Trophoblast cell (in vitro differentiated cells and primary cell): ENCODE measurements around the gene RIMBP2.

Experiments
- DNase-seq, 2 donors: peaks; one replicate each; pipeline ENCODE4 v3.0.0-alpha.2; 2016
- H2AFZ ChIP-seq: 2 replicates; pipeline ENCODE4 v1.6.1; 2013; ENCODE audit warnings: low read length, moderate library complexity, mild to moderate bottlenecking; ENCODE audit not compliant: insufficient read depth, poor library complexity
- H2AK5ac ChIP-seq: 2 replicates; pipeline ENCODE4 v1.6.1; 2013; ENCODE audit warnings: mild to moderate bottlenecking, low read length
- H2BK120ac ChIP-seq: 2 replicates; pipeline ENCODE4 v1.6.1; 2013; ENCODE audit warnings: low read length, mild to moderate bottlenecking, moderate library complexity; ENCODE audit not compliant: insufficient read depth, poor library complexity
- H2BK12ac ChIP-seq: 2 replicates; pipeline ENCODE4 v1.6.1; 2013; ENCODE audit warnings: mild to moderate bottlenecking, low read length, moderate library complexity
- H2BK5ac ChIP-seq: 2 replicates; pipeline ENCODE4 v1.6.1; 2013; ENCODE audit warnings: low read length, low read depth, moderate library complexity, mild to moderate bottlenecking; ENCODE audit not compliant: poor library complexity
- H3K14ac ChIP-seq: 2 replicates; pipeline ENCODE4 v1.6.1; 2013; ENCODE audit warnings: mild to moderate bottlenecking, low read length
- H3K18ac ChIP-seq: 2 replicates; pipeline ENCODE4 v1.6.1; 2013; ENCODE audit warnings: mild to moderate bottlenecking, low read length
- H3K23ac ChIP-seq: 2 replicates; pipeline ENCODE4 v1.6.1; 2013; ENCODE audit warnings: low read length
- H3K27ac ChIP-seq: 2 replicates; pipeline ENCODE4 v1.5.1; 2013; ENCODE audit warnings: low read depth, mild to moderate bottlenecking, inconsistent platforms, low read length, moderate library complexity
- H3K27me3 ChIP-seq: 2 replicates; pipeline ENCODE4 v1.6.1; 2013; ENCODE audit warnings: inconsistent platforms, mild to moderate bottlenecking, low read length, moderate library complexity; ENCODE audit not compliant: insufficient read depth
- H3K36me3 ChIP-seq, 2 experiments: 1 replicate in 1 of 2; 2 replicates in 1 of 2; pipeline ENCODE4 v1.6.1; 2013; ENCODE audit warnings: low read length in 2 of 2, mild to moderate bottlenecking in 2 of 2, moderate library complexity in 1 of 2; ENCODE audit not compliant: insufficient read depth in 2 of 2, control insufficient read depth in 1 of 2
- H3K4ac ChIP-seq: 2 replicates; pipeline ENCODE4 v1.6.1; 2013; ENCODE audit warnings: low read depth, mild to moderate bottlenecking, low read length, moderate library complexity
- H3K4me1 ChIP-seq, 2 experiments: 1 replicate in 1 of 2; 2 replicates in 1 of 2; pipeline ENCODE4 v1.6.1; 2013; ENCODE audit warnings: low read length in 2 of 2, mild to moderate bottlenecking in 2 of 2, moderate library complexity in 1 of 2; ENCODE audit not compliant: insufficient read depth in 2 of 2, control insufficient read depth in 1 of 2
- H3K4me2 ChIP-seq: 2 replicates; pipeline ENCODE4 v1.6.1; 2013; ENCODE audit warnings: inconsistent platforms, mild to moderate bottlenecking, low read length, moderate library complexity
- H3K4me3 ChIP-seq: 2 replicates; pipeline ENCODE4 v1.5.1; 2013; ENCODE audit warnings: mild to moderate bottlenecking, low read depth, low read length, inconsistent platforms
- H3K79me1 ChIP-seq: one replicate; pipeline ENCODE4 v1.6.1; 2013; ENCODE audit warnings: low read length
- H3K79me2 ChIP-seq: 2 replicates; pipeline ENCODE4 v1.6.1; 2013; ENCODE audit warnings: low read length, mild to moderate bottlenecking; ENCODE audit not compliant: control insufficient read depth, insufficient read depth, poor library complexity
- H3K9ac ChIP-seq: 2 replicates; pipeline ENCODE4 v1.6.1; 2013; ENCODE audit warnings: mild to moderate bottlenecking, low read length
- H3K9me3 ChIP-seq: 2 replicates; pipeline ENCODE4 v1.6.1; 2013; ENCODE audit warnings: low read depth, mild to moderate bottlenecking, control low read depth, inconsistent platforms, low read length; ENCODE audit not compliant: insufficient read depth
- H4K12ac ChIP-seq: 2 replicates; pipeline ENCODE4 v1.6.1; 2013; ENCODE audit warnings: low read depth, mild to moderate bottlenecking, low read length, moderate library complexity
- H4K8ac ChIP-seq: 2 replicates; pipeline ENCODE4 v1.6.1; 2013; ENCODE audit warnings: low read depth, mild to moderate bottlenecking, low read length, moderate library complexity
- H4K91ac ChIP-seq: one replicate; pipeline ENCODE4 v1.6.1; 2013; ENCODE audit warnings: low read depth, mild to moderate bottlenecking, low read length, moderate library complexity
- WGBS: extraction: QIAGEN DNeasy Blood & Tissue Kit; methylation state at CpG from one replicate; pipeline ENCODE4 v1.1.7; 2013; ENCODE audit warnings: missing lambda C conversion rate; ENCODE audit not compliant: insufficient read length, insufficient coverage; ENCODE audit errors: extremely low coverage; 5-methylcytosine and 5-hydroxymethylcytosine counted together

Gene RIMBP2

DNA sequence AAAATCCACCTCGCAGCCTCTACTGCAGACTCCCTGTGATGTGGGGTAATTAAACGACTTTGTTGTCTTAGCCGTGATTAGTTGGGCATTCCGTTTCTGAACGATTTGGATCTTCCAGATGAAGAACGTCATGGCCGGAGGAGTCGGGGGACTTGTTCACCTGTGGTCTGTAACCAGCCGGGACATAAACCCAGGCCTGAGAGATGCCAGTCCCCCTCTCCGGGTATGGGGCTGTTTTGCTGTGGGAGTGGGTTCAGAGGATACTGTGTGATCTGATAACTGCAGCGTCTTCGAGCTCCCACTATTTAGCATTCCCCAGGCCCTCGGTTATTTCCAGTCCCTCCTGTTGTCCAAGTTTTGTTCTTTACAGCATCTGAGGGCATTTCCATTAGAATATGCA is 282.3 kb downstream of the RIMBP2 start:
- Histone ChIP-seq H4K91ac (no peak overlapping the region), H3K9ac (no peak overlapping the region), H2AK5ac (no peak overlapping the region), H2AFZ (no peak overlapping the region), H3K79me1 (no peaks in the 10 kb centered on the region), H3K36me3 (no peaks in the 10 kb centered on the region), H2BK120ac (no peak overlapping the region), H2BK5ac (no peak overlapping the region), H3K4me2 (no peak overlapping the region), H3K4me3 (no peak overlapping the region), H3K23ac (no peak overlapping the region), H3K4me1 (peaks cover 2 to 8% of the 10 kb centered on the region in 2 experiments), H4K8ac (no peak overlapping the region), H3K27me3 (no peaks in the 10 kb centered on the region), H3K4ac (no peak overlapping the region), H3K27ac (no peak overlapping the region), H3K9me3 (peaks cover 26% of the 10 kb centered on the region), H3K18ac (no peak overlapping the region), H2BK12ac (no peak overlapping the region), H3K79me2 (no peaks in the 10 kb centered on the region), H4K12ac (no peak overlapping the region), H3K14ac (no peak overlapping the region)
- WGBS, result no CpG with 5 or more reads among the region's 13 CpGs
- DNase-seq, result no peak

DNA sequence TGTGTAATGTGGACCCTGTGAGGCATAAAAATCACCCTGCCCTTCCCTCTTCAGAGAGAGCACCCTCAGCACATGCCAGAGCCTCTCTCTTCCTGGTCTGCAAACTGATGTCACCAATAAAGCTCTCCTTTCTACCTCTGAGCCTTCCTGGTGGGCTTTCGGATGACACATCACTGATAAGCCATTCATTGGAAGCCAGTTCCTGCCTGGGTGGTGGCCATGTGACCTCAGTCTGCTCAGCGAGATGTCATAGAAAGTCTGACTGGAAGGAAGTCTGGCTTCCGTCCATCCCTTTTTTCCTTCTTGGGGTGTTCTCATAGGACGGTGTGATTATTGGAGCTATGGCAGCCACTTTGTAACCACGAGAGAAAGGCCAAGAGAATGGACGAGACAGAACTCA is 282.7 kb downstream of the RIMBP2 start:
- Histone ChIP-seq H3K79me1 (no peaks in the 10 kb centered on the region), H3K9ac (no peak overlapping the region), H3K27me3 (no peaks in the 10 kb centered on the region), H3K4me2 (no peak overlapping the region), H4K91ac (no peak overlapping the region), H4K12ac (no peak overlapping the region), H3K4me3 (no peak overlapping the region), H2AK5ac (no peak overlapping the region), H2AFZ (no peak overlapping the region), H3K36me3 (no peaks in the 10 kb centered on the region), H3K4me1 (peaks cover 2 to 8% of the 10 kb centered on the region in 2 experiments), H3K14ac (no peak overlapping the region), H4K8ac (no peak overlapping the region), H3K27ac (no peak overlapping the region), H3K23ac (no peak overlapping the region), H3K79me2 (no peaks in the 10 kb centered on the region), H2BK5ac (no peak overlapping the region), H2BK12ac (no peak overlapping the region), H3K18ac (no peak overlapping the region), H3K4ac (no peak overlapping the region), H3K9me3 (peaks cover 24% of the 10 kb centered on the region), H2BK120ac (no peak overlapping the region)
- WGBS, result no CpG with 5 or more reads among the region's 6 CpGs
- no peak for DNase-seq

DNA sequence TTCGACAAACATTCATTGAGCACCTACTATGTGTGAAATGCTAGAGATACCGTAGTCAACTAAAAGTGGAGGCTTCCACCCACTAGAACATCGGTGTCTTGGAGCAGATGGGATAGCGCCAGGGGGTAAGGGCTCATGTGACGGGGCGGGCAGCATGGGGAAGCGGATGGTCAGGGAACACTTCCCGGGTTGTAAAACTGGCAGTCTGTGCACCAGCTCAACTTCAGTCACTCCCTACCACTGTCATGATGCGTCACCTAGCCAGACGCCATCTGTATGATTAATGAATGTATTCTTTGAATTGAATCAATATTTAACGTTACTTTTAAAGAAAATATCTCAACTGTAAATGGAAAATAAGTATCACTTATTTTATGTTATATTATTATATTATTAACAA is 284.9 kb downstream of the RIMBP2 start:
- Histone ChIP-seq H2AFZ (no peak overlapping the region), H2BK12ac (no peak overlapping the region), H3K79me1 (no peaks in the 10 kb centered on the region), H3K27ac (no peak overlapping the region), H3K14ac (no peak overlapping the region), H3K4me1 (peaks cover 2 to 8% of the 10 kb centered on the region in 2 experiments), H3K9me3 (peaks cover 14% of the 10 kb centered on the region), H4K12ac (no peak overlapping the region), H2AK5ac (no peak overlapping the region), H3K4ac (no peak overlapping the region), H4K8ac (no peak overlapping the region), H4K91ac (no peak overlapping the region), H3K23ac (no peak overlapping the region), H2BK120ac (no peak overlapping the region), H3K4me2 (no peak overlapping the region), H3K4me3 (no peak overlapping the region), H3K27me3 (no peaks in the 10 kb centered on the region), H3K36me3 (no peaks in the 10 kb centered on the region), H3K79me2 (no peaks in the 10 kb centered on the region), H2BK5ac (no peak overlapping the region), H3K18ac (no peak overlapping the region), H3K9ac (no peak overlapping the region)
- WGBS, result no CpG with 5 or more reads among the region's 11 CpGs
- DNase-seq, result no peak

DNA sequence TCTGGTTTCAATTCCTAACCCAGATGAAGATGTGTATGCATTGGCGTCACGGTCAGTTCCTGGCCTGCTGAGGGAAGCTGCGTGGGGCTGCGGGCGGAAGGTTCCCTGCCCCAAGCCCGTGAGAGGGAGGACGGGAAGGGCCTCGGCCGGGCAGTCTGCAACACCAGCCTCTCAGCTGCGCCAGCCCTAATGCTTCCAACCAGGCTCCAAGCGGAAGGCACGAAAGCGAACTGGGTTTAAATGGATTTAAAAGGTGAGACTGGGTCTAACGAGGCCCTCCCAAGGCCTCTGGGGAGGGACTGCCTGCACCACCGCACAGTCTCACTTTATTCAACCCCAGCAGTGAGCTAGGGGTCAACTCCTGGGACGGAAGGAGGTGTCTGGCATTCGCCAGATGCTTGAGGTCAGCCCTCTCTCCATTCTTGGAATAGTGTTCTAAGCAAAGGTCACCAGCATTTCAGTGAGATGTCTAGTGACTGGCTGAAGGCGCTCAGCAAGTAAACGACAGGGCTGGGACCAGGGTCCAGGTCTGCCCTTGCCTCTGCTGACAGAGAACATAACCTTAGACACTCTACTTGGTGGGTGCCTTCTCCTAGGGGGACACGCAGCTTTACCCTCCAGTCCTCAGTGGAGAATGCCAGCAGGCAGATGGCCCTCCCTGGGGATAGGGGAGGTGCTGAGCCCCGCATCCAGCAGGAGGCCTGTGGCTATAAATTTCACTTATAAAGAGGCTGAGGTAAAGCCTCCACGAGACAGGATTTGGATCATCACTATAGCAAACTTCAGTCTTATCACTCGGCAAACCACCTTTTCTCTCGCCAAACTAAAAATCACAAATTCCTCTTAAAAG is 286.2 kb downstream of the RIMBP2 start:
- 100% methylated on average over 2 of the region's 24 CpGs for WGBS
- peaks cover 2 to 8% of the 10 kb centered on the region in 2 experiments for H3K4me1 ChIP-seq
- no peak overlapping the region for H3K14ac ChIP-seq
- H3K9ac ChIP-seq, result no peak overlapping the region
- no peak overlapping the region for H4K8ac ChIP-seq
- no peaks in the 10 kb centered on the region for H3K27me3 ChIP-seq
- no peak overlapping the region for H2BK5ac ChIP-seq
- no peak overlapping the region for H3K18ac ChIP-seq
- no peak overlapping the region for H3K4me3 ChIP-seq
- no peak for DNase-seq
- no peak overlapping the region for H3K27ac ChIP-seq
- H2BK12ac ChIP-seq, result no peak overlapping the region
- H3K4me2 ChIP-seq, result no peak overlapping the region
- no peak overlapping the region for H3K4ac ChIP-seq
- H3K79me1 ChIP-seq, result no peaks in the 10 kb centered on the region
- no peak overlapping the region for H2BK120ac ChIP-seq
- peaks cover 11% of the 10 kb centered on the region for H3K9me3 ChIP-seq
- H2AFZ ChIP-seq, result no peak overlapping the region
- H3K79me2 ChIP-seq, result no peaks in the 10 kb centered on the region
- H3K36me3 ChIP-seq, result no peaks in the 10 kb centered on the region
- no peak overlapping the region for H4K12ac ChIP-seq
- H2AK5ac ChIP-seq, result no peak overlapping the region
- no peak overlapping the region for H3K23ac ChIP-seq
- no peak overlapping the region for H4K91ac ChIP-seq
